GM19395 (cell line): Measurements from ENCODE around the gene AKT1S1.

Source experiments
- ATAC-seq: cut with Tn5 transposase; IDR thresholded peaks from one replicate; pipeline ENCODE4 v1.9.1; 2021; ENCODE audit warnings: mild to moderate bottlenecking, moderate library complexity; ENCODE audit not compliant: unreplicated experiment

AKT1S1 gene

DNA sequence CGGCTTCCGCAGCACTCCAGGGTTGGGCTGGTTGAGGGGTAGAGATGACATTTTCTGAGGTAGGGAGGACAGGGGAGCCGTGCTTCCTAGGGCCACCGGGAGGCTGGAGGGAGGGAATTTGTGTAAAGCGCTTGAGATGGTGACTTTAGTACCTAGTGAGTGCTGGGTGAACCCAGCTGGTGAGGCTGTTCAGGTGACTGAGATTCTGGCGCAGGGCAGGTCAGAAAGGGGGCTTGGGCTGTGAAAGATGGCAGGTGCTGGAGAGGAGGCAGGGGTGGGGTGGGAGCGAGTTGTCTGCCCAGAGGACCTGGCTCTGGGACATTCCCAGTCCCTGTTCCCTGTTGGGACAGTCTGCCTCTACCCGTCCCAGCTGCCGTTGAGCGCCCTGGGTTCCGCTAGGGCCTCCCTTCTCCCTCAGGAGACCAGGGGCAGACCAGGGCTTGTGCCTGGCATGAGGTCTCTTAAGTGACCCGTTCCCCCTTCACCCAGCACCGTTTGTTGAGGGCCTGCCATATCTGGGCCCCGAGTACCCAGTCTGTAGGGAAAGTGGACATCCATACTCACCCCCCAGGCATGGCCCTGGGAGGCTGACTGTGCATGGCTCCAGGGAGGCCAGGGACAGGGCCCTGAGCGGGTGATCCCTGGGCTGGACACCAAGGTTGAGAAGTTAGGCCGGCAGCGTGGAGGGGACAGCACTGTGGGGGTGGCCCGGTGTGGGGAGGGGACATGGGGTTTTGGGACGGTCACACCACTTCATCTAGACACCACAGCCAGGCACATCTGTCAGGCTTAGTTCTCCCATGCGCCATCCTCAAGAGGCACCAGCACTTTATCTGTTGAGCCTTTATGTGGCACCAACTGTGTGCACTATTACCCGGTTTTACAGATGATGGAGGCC is 21.2 kb downstream of the AKT1S1 start:
- no peak for ATAC-seq

DNA sequence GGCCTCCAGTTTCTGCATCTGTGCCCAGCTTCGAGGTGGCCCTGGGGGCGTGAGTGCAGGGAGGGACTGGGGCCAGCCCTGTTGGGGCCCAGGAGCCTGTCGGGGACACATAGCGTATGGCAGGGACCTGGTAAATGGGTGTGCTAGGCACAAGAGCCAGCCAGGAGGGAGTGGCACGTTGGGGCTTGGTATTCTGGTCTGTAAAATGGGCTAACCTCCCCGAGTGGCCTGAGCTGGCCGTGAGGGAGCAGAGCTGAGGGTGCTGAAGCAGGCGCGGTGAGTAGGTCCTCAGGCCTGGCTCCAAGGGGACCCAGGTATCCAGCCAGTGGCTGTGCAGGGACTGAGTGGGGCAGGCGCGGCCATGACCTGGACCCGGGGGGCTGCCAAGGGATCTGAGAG is 21.9 kb downstream of the AKT1S1 start:
- ATAC-seq: no peak

DNA sequence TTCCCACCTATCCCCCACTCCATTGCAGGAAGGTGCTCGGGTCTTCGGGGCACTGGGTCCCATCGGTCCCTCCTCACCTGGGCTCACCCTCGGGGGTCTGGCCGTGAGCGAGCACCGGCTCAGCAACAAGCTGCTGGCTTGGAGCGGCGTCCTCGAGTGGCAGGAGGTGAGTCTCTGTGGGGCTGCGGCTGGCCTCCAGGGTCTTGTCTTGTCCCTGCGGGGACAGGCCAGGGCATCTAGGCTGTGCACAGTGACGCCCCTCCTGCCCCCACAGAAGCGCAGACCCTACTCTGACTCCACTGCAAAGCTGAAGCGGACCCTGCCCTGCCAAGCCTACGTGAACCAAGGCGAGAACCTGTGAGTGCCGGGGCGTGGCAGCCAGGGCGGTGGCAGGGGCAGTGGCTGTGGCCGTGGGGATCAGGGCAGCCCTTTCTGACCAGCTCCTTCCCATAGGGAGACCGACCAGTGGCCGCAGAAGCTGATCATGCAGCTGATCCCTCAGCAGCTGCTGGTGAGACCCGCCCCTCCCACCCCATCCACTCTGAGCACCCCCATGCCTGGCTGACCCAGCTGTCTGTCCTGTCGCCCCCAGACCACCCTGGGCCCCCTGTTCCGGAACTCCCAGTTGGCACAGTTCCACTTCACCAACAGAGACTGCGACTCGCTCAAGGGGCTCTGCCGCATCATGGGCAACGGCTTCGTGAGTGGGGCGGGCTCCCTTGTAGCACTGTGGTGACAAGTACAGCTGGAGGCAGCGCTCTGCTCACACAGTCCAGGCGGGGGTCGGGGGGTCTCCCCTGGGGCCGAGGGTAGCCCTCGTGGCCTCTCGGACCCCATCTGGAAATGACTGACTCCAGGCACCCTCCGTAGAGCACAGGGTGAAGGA is 22.5 kb downstream of the AKT1S1 start:
- ATAC-seq: no peak

- ATAC-seq: no peak
Observed at GRCh38 chr19:49853852-49854377, 23.2 kb downstream of the AKT1S1 start.

- ATAC-seq: no peak
Observed at GRCh38 chr19:49852631-49853126, 24.5 kb downstream of the AKT1S1 start.

DNA sequence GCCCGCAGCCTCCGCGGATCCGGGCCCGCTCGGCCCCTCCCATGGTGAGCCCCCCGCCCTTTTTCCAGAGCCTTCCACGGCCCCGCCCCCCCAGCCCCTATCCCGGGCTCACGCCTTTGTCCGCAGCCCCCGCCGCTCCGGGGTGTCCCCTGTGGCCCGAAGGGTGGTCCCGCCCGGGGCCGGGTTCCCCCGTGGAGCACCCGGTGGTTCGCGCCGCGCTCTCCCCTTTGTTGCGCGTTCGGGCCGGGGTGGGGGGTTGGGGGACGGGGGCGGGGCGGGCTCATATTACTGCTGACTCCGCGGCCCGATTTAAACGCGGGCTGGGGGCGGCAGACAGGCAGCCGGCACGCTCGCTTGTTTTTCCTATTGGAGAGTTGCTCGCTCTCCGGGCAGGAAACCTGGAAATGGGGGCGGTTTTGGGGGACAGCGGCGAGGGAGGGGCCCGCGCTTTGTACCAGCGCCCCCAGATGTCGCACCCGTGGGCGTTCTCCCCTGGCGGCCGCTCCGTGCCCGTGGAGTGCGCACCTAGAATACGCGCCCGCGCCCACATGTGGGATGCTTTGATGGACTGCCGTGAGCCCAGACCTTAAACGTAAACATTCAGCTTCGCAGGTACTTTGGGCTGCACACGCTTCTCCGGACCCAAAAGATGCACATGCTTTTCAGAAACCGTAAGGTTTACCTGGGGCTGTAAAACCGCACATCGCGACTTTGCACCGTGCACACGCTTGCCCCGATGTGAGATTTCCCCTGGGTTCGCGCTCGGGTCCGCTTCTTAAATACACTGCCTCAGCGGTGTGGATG is 25.5 kb downstream of the AKT1S1 start:
- ATAC-seq: no peak

DNA sequence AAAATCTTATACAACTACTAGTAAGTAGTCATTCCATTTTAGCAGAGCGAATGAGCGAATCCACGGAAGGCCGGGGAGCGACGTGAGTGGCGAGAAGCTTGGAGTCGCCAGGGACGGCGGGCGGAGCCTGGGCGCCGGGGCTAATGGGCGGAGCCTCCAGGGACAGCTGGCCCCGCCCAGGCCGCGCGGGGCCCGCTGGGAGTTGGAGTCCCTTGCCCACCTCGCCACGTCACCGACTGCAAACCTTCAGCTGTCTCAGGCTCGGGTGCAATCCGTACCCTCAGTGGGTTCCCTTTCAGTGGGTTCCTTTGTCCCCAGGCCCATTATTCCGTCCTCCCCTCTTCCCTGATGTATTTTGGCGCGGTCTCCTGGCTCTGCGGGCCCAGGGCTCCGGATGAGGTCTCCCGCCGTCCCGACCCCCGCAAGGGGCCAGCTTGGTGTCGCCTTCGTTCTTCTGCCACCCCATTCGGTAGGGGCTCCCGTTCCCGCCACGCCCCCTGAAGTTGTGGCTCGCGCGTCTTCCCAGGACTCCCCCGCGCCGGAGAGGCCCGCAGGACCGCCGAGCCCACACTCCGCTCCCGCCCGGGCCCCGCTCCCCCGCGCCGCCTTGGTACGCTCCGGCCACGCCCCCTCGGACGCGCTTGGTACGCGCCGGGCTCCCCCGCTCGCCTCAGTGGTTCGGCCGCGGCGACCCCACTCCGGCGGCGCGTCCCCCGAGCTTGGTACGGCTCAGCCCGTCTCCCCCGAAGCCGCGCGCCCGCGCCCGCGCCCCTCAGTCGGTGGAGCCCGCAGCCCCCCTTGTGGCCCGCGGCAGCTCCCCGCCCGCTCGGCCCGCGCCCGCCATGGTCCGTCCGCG is 26.4 kb downstream of the AKT1S1 start, which contains the start of gene PTOV1:
TSS of gene PTOV1 (plus strand) at position 673 of the 856 bp plus-strand sequence.
- peak; percentile 74 for ATAC-seq

GRCh38 chr19:49850221-49850486 is 27.0 kb downstream of the AKT1S1 start:
- no peak for ATAC-seq

- no peak for ATAC-seq
Observed at GRCh38 chr19:49849433-49850220, 27.5 kb downstream of the AKT1S1 start.

GRCh38 chr19:49848938-49849337 is 28.2 kb downstream of the AKT1S1 start:
- ATAC-seq: no peak

DNA sequence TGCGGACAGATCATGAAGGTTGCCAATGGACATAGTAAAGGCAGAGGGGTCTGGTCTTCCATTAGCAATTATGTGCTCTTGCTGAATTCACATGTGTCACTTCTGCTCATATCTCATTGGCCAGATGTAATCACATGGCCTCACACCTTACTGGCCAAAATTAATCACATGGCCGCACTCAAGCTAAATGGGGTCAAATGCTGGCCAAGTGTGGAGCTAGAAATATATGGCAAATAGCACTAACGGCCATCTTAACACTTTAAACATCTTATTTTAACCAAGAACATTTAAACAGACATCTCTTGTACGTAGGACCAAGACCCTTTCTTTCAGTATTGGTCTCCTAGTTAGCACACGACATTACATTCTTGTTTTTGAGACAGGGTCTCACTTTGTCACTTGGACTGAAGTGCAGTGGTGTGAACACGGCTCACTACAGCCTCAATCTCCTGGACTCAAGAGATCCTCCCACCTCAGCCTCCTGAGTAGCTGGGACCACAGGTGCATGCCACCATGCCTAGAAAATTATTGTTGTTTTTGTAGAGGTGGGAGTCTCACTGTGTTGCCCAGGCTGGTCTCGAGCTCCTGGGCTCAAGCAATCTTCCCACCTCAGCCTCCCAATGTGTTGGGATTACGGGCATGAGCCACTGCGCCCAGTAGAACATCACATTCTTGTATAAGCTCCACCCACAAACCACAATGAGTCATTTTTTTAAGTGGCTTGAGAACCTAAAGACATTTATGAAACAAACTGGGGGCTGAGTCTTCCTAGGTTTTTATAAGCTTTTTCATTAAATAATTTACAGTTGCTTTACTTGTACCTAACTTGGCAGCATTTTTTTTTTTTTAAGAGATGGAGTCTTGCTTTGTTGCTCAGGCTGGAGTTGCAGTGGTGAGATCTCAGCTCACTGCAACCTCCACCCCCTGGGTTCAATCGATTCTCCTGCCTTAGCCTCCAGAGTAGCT is 29.1 kb downstream of the AKT1S1 start:
- no peak for ATAC-seq

DNA sequence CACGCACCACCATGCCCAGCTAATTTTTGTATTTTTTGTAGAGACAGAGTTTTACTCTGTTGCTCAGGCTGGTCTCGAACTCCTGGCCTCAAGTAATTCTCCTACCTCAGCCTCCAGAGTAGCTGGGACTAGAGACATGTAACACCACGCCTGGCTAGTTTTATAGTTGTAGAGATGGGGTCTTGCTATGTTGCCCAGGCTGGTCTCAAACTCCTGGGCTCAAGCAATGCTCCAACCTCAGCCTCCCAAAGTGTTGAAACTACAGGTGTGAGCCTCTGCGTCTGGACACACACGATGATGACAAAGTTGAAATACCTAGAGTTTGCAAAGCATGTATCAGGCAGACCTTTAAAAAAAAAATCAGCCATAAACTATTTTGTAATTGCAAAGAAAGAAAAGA is 30.7 kb downstream of the AKT1S1 start:
- no peak for ATAC-seq

GRCh38 chr19:49845414-49845813 is 31.7 kb downstream of the AKT1S1 start:
- no peak for ATAC-seq

GRCh38 chr19:49844138-49845095 is 32.7 kb downstream of the AKT1S1 start:
- ATAC-seq: no peak

- no peak for ATAC-seq
Observed at GRCh38 chr19:49843265-49843664, 33.9 kb downstream of the AKT1S1 start.

- ATAC-seq: no peak
Observed at GRCh38 chr19:49840736-49841249, 36.4 kb downstream of the AKT1S1 start.
